C4-2B (cell line): ENCODE data around the gene MMP25.

Experiments
- H3K27ac ChIP-seq: fragments of 450-650 bp; 2 replicates; pipeline ENCODE4 v1.5.1; 2017
- ZFX ChIP-seq: fragments of 450-650 bp; IDR thresholded peaks from 2 replicates; pipeline ENCODE4 v1.6.1; 2017
- TF ChIP-seq, protein P1 (sequence below): fragments of 450-650 bp; conservative IDR thresholded peaks from 2 replicates; pipeline ENCODE4 v1.5.1; 2017; ENCODE audit warnings: mild to moderate bottlenecking

Gene MMP25

GRCh38 chr16:3059723-3060242, 13.4 kb downstream of the MMP25 start:
- H3K27ac ChIP-seq = peak overlapping the region; percentile 88
- TF ChIP-seq, protein P1, sequence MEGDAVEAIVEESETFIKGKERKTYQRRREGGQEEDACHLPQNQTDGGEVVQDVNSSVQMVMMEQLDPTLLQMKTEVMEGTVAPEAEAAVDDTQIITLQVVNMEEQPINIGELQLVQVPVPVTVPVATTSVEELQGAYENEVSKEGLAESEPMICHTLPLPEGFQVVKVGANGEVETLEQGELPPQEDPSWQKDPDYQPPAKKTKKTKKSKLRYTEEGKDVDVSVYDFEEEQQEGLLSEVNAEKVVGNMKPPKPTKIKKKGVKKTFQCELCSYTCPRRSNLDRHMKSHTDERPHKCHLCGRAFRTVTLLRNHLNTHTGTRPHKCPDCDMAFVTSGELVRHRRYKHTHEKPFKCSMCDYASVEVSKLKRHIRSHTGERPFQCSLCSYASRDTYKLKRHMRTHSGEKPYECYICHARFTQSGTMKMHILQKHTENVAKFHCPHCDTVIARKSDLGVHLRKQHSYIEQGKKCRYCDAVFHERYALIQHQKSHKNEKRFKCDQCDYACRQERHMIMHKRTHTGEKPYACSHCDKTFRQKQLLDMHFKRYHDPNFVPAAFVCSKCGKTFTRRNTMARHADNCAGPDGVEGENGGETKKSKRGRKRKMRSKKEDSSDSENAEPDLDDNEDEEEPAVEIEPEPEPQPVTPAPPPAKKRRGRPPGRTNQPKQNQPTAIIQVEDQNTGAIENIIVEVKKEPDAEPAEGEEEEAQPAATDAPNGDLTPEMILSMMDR = no peak
- no peak for TF ChIP-seq ZFX

DNA sequence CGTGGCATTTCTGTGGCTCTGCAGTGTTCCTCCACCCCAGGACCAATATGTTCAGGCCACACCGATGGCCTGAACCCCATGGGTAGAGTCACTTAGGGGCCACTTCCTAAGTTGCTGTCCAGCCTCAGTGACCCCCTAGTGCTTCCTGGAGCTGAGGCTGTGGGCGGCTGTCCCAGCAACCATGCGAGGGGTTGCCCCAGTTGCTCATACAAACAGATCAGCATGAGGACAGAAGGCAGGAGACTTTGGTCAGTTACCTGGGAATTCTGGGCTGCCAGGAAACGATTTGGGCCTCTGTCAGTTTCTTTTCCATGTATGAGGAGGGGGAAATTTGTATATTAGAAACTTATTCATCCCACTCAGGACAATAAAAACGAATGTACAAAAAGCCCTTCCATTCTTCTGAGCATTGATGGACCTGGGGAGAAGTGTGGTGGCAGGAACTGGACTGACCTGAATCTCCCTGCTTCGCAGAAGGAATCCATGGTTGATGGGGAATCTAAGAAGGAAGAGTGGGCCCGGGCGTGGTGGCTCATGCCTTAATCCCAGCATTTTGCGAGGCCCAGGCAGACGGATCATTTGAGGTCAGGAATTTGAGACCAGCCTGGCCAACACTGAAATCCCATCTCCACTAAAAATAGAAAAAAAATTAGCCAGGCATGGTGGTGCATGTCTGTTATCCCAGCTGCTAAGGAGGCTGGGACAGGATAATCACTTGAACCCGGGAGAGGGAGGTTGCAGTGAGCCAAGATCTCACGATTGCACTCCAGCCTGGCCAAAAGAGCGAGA, 14.2 kb downstream of the MMP25 start:
- H3K27ac ChIP-seq = no peak overlapping the region
- TF ChIP-seq, protein P1 = no peak
- no peak for TF ChIP-seq ZFX

DNA sequence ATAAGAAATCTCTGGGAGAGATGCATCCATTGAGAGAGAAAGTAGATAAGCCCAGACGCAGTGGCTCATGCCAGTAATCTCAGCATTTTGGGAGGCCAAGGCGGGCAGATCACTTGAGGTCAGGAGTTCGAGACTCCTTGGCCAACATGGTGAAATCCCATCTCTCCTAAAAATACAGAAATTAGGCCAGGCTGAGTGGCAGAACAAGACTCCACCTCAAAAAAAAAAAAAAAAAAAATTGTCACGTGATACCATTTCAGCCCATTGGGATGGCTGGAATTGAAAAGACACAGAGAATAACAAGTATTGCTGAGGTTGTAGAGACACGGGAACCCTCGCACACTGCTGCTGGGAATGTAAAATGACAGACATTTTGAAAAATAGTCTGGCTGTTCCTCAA, 16.2 kb downstream of the MMP25 start:
- H3K27ac ChIP-seq = no peak overlapping the region
- TF ChIP-seq ZFX = no peak

DNA sequence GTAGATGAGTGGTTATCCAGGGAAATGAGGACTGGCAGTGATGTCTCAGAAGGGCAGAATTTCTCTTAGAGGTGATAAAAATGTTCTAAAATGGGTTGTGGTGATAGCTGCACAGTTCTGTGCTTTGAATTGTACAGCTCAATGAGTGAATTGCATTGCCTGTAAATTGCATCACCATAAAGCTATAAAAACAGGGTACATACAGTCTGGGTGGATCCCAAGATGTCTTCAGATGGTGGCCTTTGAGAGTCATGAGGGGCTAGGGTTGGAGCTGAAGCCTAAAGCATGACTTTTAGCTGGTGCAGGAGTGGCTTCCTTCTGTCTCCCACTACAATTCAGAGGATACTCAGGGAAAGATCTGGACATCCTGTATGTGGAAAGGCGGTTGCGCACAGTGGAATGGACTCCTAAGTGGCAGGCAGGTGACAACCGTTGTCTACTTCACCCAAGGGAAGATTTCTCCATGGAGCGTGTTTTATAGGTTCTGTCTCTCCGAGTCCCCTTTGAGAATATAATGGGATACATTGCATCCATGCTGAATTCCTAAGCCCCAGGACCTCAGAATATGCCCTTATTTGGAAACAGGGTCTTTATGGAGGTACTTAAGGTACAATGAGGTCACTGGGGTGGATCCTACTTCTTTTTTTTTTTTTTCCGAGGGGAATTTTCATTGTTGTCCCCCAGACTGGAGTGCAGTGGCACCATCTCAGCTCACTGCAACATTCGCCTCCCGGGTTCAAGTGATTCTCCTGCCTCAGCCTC, 17.4 kb downstream of the MMP25 start:
- no peak overlapping the region for H3K27ac ChIP-seq
- TF ChIP-seq ZFX = no peak
- TF ChIP-seq, protein P1 = no peak

GRCh38 chr16:3065069-3065741, 18.8 kb downstream of the MMP25 start, which contains the start of gene IL32:
Gene IL32 (plus strand): TSS chr16:3065640. CDS start chr16:3065812, 172 bp downstream.
- H3K27ac ChIP-seq = no peak within 1 kb of the TSS
- TF ChIP-seq ZFX = no peak
- TF ChIP-seq, protein P1 = no peak

- no peak overlapping the region for H3K27ac ChIP-seq
- TF ChIP-seq, protein P1 = no peak
- TF ChIP-seq ZFX = no peak
Measured at GRCh38 chr16:3065742-3066439, 19.5 kb downstream of the MMP25 start.

GRCh38 chr16:3066440-3066748, 20.0 kb downstream of the MMP25 start:
- no peak for TF ChIP-seq ZFX
- TF ChIP-seq, protein P1 = no peak
- H3K27ac ChIP-seq = no peak overlapping the region
